T-helper 1 cell treated with Interleukin-12 subunit alpha and Interleukin-12 subunit beta and Interleukin-4 antibody, amounts not matched to agents 30 ng/mL and 1 ng/mL, for 36 hours (primary cell): ENCODE measurements around the gene OR52E2. TPM values are rescaled to one million over a fixed set of nuclear protein-coding genes. Genes with fewer than 3 reads are reported as not detected.

Experiments
- intact Hi-C: fragments of 100-400 bp; cut with micrococcal nuclease; formaldehyde crosslinking; loops from one replicate; pipeline ENCODE4 v1.15.1; 2024
- total RNA-seq: library from RNA; stranded (reverse); gene quantifications from 2 replicates; pipeline ENCODE4 v1.2.3, GENCODE V29; 2022

The OR52E2 gene
- total RNA-seq, 1 donor from 2014 or later = not detected

GRCh38 chr11:5013012-5013411 is 46.4 kb downstream of the OR52E2 start:
- intact Hi-C loops = no loop called here

DNA sequence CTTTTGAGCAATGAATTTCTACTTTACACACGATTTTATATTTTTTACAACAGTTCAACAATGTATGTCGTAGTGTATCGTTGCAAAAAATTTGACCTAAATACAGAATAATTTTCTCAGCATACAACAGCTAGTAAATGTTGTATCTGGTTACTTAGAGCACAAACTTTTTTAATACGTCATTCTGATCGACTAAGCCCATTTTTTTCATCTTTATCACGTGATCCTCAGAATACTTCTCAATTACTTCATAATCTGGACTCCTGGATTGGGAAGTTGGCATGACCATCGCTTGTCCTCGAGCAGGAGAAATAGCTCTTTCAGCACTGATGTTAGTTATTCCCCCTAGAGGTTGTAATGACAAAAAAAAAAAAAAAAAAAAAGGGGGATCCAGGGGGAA is 48.2 kb downstream of the OR52E2 start:
- intact Hi-C loops = no loop called here

Other genes starting within 250 kb of the OR52E2 start
- not detected in 2 replicates for gene OR51F2, start 238.3 kb downstream of the OR52E2 start, total RNA-seq
- not detected in 2 replicates for gene OR51S1, start 210.4 kb downstream of the OR52E2 start, total RNA-seq
- not detected in 2 replicates for gene OR51T1, start 177.7 kb downstream of the OR52E2 start, total RNA-seq
- not detected in 2 replicates for gene OR51A7, start 155.8 kb downstream of the OR52E2 start, total RNA-seq
- gene OR51G2, start 140.3 kb downstream of the OR52E2 start, total RNA-seq = not detected in 2 replicates
- not detected in 2 replicates for gene OR51G1, start 135.3 kb downstream of the OR52E2 start, total RNA-seq
- not detected in 2 replicates for gene OR51A4, start 112.0 kb downstream of the OR52E2 start, total RNA-seq
- not detected in 2 replicates for gene OR51A2, start 103.9 kb downstream of the OR52E2 start, total RNA-seq
- not detected in 2 replicates for gene OR51L1, start 64.8 kb downstream of the OR52E2 start, total RNA-seq
- not detected in 2 replicates for gene OR52J3, start 13.1 kb downstream of the OR52E2 start, total RNA-seq
- gene OR52E1, start 9.9 kb upstream of the OR52E2 start, total RNA-seq = not detected in 2 replicates
- not detected in 2 replicates for gene OR52A5, start 78.7 kb upstream of the OR52E2 start, total RNA-seq
- not detected in 2 replicates for gene OR52A1, start 95.1 kb upstream of the OR52E2 start, total RNA-seq
- gene OR51V1, start 141.1 kb upstream of the OR52E2 start, total RNA-seq = not detected in 2 replicates
- not detected in 2 replicates for gene HBB, start 167.4 kb upstream of the OR52E2 start, total RNA-seq
- not detected in 2 replicates for gene HBD, start 174.9 kb upstream of the OR52E2 start, total RNA-seq
- not detected in 2 replicates for gene HBG1, start 190.2 kb upstream of the OR52E2 start, total RNA-seq
- not detected in 2 replicates for gene HBG2, start 195.2 kb upstream of the OR52E2 start, total RNA-seq
- not detected in 2 replicates for gene HBE1, start 210.3 kb upstream of the OR52E2 start, total RNA-seq
- gene OR51B4, start 242.3 kb upstream of the OR52E2 start, total RNA-seq = not detected in 2 replicates